Measurements from ENCODE around the gene ESPNL.

DNA sequence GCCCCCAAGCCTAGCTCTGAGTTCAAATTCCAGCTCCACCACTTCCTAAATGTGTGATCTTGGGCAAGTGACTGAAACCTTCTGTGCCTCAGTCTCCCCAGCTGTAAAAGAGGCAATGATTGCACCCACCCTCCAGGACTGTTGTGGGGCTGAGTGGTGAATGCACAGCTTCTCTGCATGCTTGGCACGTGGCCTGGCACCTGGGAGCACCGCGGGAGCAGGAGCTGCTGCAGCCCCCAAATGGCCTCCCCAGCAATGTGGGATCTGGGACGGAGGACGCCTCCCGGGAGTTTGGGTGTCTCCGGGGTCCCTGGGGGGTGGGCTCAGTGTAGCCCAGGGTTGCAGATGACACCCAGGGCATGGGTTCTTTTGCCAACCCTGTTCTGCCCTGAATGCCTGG is 39.9 kb downstream of the ESPNL start:
- no peak for TF ChIP-seq POLR2A (IDR thresholded peaks at IDR 0.05)
- TF ChIP-seq, protein P1, sequence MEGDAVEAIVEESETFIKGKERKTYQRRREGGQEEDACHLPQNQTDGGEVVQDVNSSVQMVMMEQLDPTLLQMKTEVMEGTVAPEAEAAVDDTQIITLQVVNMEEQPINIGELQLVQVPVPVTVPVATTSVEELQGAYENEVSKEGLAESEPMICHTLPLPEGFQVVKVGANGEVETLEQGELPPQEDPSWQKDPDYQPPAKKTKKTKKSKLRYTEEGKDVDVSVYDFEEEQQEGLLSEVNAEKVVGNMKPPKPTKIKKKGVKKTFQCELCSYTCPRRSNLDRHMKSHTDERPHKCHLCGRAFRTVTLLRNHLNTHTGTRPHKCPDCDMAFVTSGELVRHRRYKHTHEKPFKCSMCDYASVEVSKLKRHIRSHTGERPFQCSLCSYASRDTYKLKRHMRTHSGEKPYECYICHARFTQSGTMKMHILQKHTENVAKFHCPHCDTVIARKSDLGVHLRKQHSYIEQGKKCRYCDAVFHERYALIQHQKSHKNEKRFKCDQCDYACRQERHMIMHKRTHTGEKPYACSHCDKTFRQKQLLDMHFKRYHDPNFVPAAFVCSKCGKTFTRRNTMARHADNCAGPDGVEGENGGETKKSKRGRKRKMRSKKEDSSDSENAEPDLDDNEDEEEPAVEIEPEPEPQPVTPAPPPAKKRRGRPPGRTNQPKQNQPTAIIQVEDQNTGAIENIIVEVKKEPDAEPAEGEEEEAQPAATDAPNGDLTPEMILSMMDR (IDR thresholded peaks at IDR 0.05): no peak

All from lower leg skin (tissue), 3 donors.